ENCODE measurements around the gene AHRR.
A peak's percentile ranks its signal among the peaks of the same experiment; 100 is the strongest.
"Not testable (repeated sequence)": the region's sequence is repeated elsewhere in the genome, so short reads cannot be mapped to it uniquely, and the experiment has no call there.

Gene AHRR

DNA sequence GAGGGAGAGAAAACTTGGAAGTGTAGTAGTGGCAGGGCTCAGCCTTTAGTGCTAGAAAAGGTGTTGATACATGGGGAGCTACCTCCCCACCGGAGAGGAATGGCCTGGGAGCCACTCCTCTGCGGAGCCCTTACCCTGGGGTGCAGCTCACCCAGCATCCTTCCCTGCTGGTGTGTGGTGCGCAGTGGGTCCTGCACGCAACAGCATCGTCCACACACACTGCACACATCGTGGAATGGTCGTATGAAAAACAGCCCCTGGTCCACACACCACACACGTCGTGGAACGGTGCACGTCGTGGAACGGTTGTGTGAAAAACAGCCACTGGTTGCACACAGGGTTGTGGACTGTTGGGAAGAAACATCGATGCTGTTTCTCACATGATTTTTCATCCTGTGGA is 16.1 kb upstream of the AHRR start:
- DNase-seq (ENCODE audit: low spot score): no peak

GRCh38 chr5:306011-306805 is 15.3 kb upstream of the AHRR start:
- DNase-seq (ENCODE audit: low spot score): no peak

DNA sequence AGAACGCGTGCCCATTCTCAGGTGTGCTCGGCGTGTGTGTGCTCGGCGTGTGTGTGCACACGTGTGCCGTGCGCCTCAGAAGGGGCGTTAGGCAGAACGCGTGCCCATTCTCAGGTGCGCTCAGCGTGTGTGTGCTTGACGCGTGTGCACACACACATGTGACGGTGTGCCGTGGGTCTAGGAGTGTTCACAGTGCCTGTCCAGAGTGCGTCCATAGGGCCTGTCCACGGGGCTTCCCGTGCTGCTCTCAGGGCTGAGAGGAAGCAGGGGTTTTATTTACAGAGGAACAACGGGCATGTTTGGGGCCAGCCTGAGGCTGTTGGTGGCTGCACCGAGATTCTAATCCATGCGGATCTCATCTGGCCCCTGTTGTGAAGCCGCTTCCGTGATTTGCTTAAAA is 14.2 kb upstream of the AHRR start:
- DNase-seq (ENCODE audit: low spot score): no peak

DNA sequence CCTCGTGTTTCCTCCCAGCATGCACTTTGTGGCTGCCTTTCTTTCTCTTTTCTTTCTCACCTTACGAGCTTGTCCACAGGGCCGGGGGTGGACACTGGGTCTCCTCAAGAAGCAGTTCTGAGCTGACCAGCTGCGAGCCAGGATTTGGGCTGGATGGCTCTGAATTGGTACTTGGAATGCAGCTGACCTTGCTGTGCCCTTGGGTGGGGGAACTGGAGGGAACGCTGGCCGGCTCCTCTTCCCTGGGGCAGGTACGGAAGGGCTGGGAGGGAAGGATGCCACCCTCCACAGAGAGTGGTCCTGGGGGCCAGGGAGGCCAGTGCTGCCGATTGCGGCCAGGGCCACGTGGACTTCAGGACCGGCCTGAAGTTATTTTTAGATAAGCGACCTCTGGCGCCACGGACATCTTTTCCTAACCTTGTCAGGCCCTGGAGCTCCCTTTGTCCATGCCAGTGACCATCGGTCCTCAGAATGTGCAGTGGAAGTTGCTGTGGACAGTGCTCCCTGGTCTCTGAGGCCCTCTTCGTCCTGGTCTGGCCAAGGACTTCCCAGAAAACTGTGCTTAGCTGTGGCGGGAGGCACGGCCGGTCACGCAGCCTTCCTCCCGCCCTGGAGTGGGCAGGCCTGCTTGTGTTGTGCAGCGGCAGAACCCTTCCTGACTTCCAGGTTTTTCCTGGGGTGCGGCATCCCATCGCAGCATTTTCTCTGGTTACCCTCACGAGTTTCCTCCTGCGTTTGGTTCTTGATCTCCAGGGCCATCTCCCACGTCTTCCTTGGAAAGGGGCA is 13.5 kb upstream of the AHRR start:
- DNase-seq (ENCODE audit: low spot score): no peak

DNA sequence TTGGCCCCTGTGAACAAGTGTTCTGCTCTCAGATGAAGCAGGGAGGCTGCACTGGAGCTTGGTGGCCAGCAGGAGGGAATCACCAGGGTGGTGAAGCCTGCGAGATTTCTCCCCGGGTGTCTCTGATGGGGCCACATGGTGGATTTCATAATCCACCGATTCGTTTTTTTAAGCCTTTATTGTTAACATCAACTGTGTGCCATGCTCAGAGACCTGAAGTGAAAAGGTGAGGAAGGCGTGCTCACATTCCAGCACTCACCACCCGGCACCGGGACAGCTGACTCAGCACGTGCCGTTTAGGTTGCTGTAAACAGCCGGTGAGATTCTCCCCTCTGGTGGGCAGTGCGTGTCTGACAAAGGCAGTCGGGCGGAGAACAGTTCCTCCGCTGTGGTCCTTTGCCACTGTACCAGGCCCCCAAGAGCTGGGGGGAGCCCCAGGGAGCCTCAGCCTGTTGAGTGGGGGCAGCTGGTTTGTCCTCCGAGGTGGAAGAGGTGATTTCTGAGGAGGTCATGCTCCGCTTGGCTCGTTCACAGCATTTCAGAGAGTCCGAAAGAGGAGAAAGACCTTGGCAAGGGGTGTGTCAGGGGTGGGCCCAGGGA is 12.7 kb upstream of the AHRR start:
- DNase-seq (ENCODE audit: low spot score): no peak

DNA sequence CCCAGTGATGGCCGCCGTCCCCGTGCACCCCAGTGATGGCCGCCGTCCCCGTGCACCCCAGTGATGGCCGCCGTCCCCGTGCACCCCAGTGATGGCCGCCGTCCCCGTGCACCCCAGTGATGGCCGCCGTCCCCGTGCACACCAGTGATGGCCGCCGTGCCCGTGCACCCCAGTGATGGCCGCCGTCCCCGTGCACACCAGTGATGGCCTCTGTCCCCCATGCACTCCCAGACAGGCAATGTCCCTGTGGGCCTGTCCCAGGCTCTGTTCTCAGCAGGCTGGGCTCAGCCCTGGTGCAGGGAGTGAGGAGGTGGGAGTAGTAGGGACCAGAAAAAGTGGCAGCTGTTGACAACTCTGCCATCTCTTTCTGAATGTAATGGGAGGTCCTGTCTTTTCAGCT is 11.7 kb upstream of the AHRR start:
- not testable (repeated sequence) for DNase-seq (ENCODE audit: low spot score)

DNA sequence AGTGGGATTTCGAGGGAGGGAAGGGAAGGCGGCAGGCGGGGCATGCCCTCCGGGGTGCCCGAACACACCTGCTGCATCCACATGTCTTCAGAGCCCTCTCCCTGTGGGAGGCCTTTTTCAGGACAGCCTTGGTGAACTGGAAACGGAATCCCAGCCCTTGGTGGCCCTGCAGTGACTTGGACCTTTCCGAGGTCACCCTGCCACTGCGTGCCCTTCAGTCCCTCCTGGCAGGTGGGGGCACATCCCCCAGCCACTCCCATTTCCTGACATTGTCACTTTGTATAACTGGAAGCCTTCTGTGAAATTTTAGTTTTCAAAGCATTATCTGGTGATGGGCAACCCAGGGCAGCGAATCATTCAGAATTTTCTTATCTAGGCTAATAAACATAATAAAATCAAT is 11.0 kb upstream of the AHRR start:
- DNase-seq (ENCODE audit: low spot score): no peak

DNA sequence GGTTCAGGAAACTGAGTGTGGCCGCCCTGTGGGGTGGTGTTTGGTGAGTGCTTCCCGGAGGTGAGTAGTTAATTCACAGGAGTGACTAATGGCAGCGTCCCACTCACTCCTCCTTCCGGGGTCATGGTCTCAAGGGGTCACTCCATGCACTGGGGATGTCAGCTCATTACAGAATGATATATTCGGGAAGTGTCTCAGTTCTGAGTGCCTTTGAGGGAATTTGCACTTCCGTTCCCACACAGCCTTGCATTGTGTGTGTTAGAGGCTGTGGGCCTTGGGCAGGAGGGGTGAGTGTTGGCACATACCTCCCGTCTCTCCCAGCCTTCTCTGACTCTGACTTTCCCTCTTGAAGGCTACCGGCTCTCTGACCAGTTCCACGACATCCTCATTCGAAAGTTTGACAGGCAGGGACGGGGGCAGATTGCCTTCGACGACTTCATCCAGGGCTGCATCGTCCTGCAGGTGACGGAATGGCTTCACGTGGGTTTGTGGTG is 10.5 kb upstream of the AHRR start:
- DNase-seq (ENCODE audit: low spot score): peak; percentile 73

- DNase-seq (ENCODE audit: low spot score): no peak
Measured at GRCh38 chr5:311963-312362, 9.6 kb upstream of the AHRR start.

GRCh38 chr5:312845-313244 is 8.7 kb upstream of the AHRR start:
- no peak for DNase-seq (ENCODE audit: low spot score)

DNA sequence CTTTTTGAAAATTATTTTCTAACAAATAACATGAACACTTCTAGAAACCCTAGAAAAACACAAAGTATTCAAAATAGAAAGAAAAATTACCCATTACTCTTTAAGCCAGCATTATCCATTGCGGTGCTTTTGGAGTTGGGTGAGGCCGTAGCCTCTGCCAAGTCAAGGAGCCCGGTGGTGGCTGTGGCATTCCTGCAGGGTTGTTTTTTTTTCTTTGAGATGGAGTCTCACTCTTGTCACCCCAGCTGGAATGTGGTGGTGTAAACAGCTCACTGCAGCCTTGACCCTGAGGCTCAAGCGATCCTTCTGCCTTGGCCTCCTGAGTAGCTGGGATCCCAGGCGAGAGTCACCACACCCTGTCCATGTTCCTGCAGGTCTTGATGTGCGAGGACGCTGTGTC is 8.2 kb upstream of the AHRR start:
- no peak for DNase-seq (ENCODE audit: low spot score)

- no peak for DNase-seq (ENCODE audit: low spot score)
Measured at GRCh38 chr5:313806-314376, 7.6 kb upstream of the AHRR start.

DNA sequence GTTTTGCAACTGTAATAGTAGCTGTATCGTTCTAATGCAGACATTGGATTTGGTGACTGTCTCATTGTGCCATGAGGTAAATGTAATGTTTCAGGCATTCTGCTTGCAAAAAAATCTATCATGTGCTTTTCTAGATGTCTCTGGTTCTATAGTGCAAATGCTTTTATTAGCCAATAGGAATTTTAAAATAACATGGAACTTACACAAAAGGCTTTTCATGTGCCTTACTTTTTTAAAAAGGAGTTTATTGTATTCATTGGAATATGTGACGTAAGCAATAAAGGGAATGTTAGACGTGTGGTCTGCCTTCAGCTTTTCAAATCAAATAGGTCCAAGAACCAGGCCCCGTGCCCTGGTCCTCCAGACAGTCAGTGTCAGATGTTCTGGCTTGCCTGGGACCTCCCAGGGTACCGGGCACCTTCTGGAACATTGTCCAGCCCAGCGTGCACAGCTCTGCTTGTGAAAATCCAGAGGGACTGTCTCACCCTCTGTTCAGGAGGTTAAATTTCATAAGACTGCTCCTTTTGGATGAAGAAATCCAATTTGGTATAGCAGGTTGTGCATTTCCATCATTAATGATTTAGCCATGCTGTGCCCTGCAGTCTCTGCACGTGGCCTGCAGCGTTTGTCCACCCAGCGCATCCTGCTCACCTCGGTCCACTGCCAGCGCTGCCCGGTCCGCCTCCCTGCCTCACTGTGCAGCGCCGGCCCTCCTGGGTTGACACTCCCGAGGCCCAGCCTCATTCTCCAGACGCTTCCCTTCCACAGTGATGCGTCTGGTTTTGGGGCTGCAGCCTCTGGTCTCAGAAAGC is 6.6 kb upstream of the AHRR start:
- DNase-seq (ENCODE audit: low spot score): peak; percentile 57

GRCh38 chr5:315488-316209 is 5.9 kb upstream of the AHRR start:
- DNase-seq (ENCODE audit: low spot score): no peak

DNA sequence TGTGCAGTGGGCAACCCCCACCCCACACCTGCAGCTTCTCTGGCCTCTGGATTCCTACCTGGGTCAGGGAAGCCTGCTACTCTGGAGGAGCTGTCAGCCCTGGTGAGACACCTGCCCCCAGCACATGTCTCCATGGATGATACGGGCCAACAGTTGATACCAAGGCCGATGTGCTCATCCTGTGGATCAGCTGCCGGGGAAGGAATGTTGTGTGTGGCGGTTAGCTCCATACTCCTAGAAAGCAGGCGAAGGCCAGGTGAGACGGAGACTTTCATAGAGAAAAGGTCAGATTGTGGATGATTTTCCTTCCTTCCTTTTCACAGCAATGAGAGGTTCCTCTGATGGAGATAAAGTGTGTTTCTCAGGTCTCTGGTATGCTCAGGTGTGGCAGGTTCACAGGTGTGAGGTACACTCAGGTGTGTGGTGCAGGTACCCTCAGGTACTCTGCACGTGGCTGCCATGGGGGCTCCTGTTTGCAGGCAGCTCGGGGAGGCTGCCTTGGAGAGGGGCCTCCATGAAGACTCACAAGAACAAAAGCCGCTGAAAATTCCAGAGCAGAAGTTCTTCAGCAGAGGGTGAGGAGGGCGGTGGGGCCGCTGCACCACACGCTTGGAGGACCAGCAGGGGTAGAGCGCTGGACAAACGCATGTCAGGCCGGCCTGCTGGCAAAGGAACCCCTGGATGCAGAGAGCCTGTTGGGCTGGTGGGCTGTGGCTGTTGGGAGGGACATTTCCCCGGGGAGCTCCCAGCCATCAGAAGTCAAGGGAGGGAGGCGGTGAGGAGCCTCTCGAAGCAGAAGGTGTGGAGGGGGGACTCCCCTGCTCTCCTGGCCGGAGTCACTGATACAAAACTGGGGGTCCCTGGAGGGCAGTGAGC is 5.1 kb upstream of the AHRR start:
- DNase-seq (ENCODE audit: low spot score): no peak

DNA sequence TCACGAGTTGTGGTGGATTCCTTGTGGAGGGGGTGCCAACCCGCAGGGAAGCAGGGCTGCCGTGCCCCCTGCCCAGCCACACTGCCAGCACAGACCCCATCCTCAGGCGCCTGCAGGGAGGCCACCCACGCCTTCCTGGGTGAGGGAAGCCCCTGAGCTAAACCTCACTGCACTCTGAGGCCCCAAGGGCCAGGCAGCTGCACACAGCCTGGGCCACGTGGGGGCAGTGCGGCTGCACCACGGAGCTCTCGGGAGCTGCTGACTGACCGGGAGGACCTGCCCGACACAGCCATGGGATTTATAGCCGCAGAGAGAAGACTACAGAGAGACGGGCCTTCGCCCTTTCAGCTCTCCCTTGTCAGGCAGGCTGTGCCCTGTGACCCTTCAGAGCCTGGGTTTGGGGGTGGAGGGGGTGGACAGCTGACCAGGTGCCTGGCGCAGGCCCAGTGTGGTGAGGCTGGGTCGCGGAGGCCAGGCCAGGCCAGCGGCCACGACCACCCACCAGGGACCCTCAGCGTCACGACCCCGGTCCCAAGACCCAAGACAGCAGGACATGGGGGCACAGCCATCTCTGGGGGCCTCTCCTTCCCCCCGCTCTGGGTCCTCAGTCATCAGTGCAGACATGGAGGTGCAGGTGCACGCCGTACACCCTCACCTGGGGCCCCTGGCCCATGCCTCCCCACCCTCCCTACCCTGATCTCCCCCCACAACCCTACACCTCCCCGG is 4.3 kb upstream of the AHRR start:
- peak; percentile 25 for DNase-seq (ENCODE audit: low spot score)

GRCh38 chr5:318341-318897 is 3.1 kb upstream of the AHRR start:
- DNase-seq (ENCODE audit: low spot score): no peak

- no peak for DNase-seq (ENCODE audit: low spot score)
Measured at GRCh38 chr5:318931-319601, 2.4 kb upstream of the AHRR start.

Data from COLO829 (cell line).